SHP77 treated with DMSO at 0.1 percent for 48 hours (cell line): ENCODE results near the gene SLC27A1.

Source experiments
- DNase-seq: peaks from one replicate; lab custom pipeline; 2025; lab: John Stamatoyannopoulos, UW

The SLC27A1 gene

DNA sequence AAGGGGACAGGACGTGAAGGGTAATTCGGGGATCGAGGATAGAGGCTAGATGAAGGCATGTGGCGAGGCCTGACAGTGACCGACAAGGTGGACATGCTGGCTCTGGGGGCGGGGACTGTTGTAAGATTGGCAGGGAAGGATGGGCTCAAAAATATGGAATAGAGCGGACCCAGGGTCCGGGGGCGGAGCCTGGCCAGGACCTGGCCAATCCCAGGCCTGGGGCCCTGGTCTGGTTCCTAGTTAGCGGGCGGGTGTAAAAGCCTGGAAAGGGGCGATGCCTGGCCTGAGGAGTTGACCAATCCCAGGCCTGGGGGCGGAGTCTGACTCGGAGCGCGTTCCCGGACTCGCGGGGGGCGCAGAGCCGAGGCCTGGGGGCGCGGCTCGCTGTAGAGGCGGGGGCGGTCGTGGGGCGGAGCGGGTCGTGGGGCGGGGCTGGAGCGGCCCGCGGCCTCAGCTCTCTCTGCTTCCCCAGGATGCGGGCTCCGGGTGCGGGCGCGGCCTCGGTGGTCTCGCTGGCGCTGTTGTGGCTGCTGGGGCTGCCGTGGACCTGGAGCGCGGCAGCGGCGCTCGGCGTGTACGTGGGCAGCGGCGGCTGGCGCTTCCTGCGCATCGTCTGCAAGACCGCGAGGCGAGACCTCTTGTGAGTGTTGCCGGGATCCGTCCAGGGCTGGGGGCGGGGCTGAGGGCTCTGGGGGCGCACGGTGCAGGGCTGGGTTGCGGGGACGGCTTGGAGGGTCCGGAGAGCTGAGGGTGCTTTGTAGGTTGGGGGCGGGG, at the start of gene SLC27A1:
Gene SLC27A1, plus strand, starts transcription at position 457 of the 774 bp plus-strand sequence. Its CDS starts 17 bp downstream, at position 474.
- peak; percentile 93 for DNase-seq

DNA sequence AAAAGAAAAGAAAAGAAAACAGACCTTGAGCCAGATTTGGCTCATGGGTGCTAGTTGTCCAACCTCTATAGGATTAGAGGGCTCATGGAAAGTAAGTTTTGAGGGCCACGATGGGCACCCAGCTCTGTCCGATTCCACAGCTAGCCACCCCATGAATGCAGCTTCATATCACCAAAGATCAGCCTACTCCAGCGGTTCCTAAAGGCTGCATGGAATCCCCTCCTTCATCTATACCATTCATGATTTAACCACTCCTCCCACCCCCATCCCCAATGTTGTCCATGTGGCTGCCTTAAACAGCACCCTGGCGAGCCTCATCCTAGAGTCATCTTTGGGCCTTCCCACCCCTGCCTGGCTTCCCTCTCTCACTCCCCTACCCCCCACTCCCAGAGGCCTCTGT, 48.4 kb upstream of the SLC27A1 start:
- no peak for DNase-seq

GRCh38 chr19:17423429-17424208, 46.7 kb upstream of the SLC27A1 start:
- no peak for DNase-seq

- no peak for DNase-seq
These were observed 45.5 kb upstream of the SLC27A1 start for GRCh38 chr19:17424743-17425365.

GRCh38 chr19:17429641-17430113, 40.6 kb upstream of the SLC27A1 start:
- no peak for DNase-seq

- DNase-seq = no peak
These were observed 38.9 kb upstream of the SLC27A1 start for GRCh38 chr19:17431417-17431816.

- DNase-seq = no peak
These were observed 35.1 kb upstream of the SLC27A1 start for GRCh38 chr19:17435218-17435617.

GRCh38 chr19:17436094-17436873, 34.0 kb upstream of the SLC27A1 start:
- DNase-seq = no peak

DNA sequence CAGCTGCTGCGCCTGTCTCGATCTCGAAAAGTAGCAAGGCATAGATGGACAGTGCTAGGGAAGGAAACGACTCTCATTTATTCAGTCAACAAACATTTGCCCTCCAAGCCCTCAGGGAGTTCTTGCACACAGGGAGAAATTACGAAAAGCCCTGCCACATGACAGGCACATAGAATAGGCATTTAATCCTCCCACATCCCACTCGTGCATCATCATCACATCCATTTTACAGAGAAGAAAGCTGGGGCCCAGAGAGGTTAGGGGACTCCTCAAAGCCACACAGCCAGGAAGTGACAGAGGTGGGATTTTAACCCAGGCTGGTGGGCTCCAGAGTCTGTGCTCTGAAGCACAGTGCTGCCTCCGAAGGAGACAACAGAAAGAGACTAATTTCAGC, 33.5 kb upstream of the SLC27A1 start:
- no peak for DNase-seq

GRCh38 chr19:17441241-17442021, 28.9 kb upstream of the SLC27A1 start:
- DNase-seq = no peak

DNA sequence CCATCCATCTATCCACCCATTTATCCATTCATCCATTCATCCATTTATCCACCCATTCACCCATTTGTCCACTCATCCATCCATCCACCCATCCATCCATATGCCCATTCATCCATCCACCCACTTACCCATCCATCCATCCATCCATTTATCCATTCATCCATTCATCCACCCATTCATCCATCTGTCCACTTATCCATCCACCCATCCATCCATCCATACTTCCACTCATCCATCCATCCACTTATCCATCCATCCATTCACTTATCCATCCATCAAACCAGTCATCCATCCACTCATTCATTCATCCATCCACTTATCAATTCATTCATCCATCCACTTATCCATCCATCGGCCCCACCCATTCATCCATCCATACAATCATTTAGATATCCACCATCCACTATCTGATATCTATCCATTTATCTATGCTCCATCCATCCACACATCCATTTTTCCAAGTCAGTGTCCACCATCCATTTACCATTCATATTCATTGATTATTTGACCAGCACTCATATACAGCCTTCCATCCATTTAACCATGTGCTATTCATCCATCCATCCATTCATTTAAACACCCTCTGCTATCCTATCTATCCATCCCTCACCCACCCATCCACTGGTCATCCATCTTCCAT, 24.7 kb upstream of the SLC27A1 start:
- no peak for DNase-seq

- DNase-seq = no peak
These were observed 22.6 kb upstream of the SLC27A1 start for GRCh38 chr19:17447704-17448130.

DNA sequence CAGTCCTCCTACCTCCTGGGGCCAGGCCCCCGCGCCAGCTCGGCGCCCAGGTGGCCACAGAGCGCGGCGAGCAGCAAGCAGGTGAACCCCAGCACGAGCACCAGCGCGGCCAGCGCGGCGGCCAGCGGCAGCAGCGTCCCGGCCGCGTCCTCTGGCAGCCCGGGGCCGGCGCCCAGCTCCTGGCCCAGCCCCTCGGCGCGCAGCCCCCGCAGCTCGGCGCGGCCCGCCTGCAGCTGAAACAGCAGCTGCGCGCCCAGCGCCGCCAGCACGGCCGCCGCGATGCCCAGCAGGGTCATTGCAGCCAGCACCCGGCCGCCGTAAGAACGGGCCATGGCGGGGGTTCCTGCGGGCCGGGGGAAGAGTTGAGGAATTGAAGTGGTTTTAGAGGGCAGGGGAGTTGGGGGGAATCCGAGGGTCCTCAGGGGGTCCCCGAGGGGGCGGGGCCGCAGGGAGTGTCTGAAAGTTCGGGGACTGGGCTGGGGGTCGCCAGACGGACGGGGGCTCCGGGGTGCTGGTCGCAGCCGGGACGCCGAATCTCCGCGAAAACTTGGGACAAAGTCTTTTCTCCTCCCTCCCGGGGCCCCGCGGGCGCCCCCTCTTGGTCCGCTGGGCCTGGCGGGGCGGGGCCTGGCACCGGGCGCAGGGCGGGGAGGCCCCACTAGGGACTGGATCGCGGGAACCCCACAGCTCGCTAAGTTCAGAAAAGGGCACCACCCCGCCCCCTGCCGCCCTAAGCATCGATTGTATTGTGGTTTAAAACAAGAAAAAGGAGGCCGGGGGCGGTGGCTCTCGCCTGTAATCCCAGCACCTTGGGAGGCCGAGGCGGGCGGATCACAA, 22.0 kb upstream of the SLC27A1 start, which contains the start of gene TMEM221:
Gene TMEM221, minus strand, starts transcription at position 538 of the 837 bp plus-strand sequence. Its CDS starts 206 bp downstream, at position 332.
- no peak for DNase-seq

GRCh38 chr19:17450264-17451075, 19.9 kb upstream of the SLC27A1 start:
- no peak for DNase-seq

GRCh38 chr19:17451820-17452219, 18.5 kb upstream of the SLC27A1 start:
- DNase-seq = no peak

DNA sequence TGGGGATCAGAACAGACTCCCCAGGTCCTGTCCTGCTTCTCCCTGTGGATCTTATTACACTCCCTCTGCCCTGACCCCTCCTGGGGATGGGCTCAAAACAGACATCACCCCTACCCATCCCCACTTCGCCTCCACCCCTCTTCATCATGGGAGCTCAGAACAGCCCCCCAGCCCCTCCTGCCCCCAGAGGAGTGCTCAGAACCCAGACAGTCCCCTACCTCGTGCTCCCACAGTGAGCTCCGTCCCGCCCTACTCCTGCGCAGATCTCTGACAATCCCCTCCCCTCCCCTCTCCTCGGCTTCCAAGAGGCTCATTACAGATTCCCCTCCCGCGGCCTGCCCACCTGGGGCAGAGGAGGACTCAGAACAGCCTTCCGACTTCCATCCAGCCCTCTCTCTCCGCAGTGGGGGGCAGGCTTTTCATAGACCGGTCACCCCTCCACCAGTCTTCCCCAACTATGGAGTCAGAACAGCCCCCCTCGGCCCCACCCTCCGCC, 15.7 kb upstream of the SLC27A1 start:
- no peak for DNase-seq

- DNase-seq = no peak
These were observed 14.8 kb upstream of the SLC27A1 start for GRCh38 chr19:17455308-17456123.

- DNase-seq = no peak
These were observed 14.2 kb upstream of the SLC27A1 start for GRCh38 chr19:17456127-17456526.
